CD4-positive, alpha-beta T cell treated with Interleukin-21 for 1 hour (primary cell): ENCODE measurements around the gene CDH10.

Experiments used
- DNase-seq: peaks from one replicate; pipeline ENCODE4 v3.0.0-alpha.2; 2020

Gene CDH10

GRCh38 chr5:24475101-24475500 is 169.7 kb downstream of the CDH10 start:
- no peak for DNase-seq

DNA sequence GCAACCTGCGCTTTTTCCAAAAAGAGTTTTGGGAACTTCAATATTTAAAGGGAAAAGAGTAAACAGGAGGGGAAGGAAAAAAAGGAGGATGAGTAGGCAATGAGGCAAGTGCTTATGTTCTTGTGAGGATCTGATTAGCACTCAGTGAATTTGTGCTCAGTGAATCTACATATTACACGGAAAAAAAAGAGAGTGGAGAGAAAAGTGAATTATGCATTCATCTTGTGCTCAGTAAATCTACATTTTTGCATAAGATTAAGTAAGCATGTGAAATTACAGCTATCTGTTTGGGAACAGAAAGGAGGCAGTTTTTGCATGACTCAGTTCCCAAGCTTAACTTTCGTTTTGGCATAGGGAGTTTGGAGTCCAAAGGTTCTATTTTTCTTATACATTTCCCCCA is 170.1 kb downstream of the CDH10 start:
- no peak for DNase-seq

- no peak for DNase-seq
Measured at GRCh38 chr5:24472518-24472917, 172.3 kb downstream of the CDH10 start.

DNA sequence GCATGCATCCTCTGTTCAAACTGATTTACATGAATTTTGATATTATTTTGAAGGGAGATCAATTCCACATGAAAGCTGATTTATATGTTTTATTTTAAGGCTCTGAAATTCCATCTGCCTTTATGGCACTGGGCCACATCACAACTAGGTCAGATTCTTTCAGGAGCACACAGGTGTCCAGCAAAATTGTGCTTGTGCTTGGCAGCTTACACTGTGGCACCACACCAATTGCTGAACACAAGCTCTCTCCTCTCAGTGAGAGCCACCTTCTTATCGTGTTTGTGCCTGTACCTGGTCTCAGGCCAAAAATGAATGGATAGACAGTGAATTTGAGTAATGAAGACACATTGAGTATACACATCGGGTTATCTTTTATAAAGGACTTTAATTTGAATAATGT is 200.4 kb downstream of the CDH10 start:
- no peak for DNase-seq

DNA sequence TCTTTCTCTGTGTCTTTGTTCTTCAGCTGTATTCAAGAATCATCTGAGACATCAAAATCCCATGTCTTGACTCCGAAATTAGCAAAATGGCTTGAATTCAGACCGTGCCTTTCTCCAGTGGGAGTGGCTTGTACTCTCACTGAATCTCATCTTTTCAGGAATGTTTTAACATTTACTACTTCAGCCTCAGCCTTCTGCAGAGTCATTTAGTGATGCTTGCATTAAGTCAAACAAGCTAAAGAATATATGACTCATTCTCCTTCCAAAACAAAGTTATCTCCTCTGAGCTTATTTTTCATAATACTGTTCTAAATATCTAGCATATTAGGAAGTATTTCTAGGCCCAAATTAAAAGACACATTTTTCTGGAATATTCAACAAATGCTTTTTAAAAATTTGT is 205.3 kb downstream of the CDH10 start:
- DNase-seq: no peak
